ENCODE results near the gene CCDC9B. TPM values are rescaled to one million over a fixed set of nuclear protein-coding genes. Genes with fewer than 3 reads are reported as not detected.

The CCDC9B gene
- total and polyA plus RNA-seq, 8 donors, result 0.58 to 39.3 (median 11.3) TPM

GRCh38 chr15:40283615-40284300, 57.0 kb downstream of the CCDC9B start:
- H3K9me3 ChIP-seq, result no peaks in the 10 kb centered on the region
- no peak overlapping the region for H3K27ac ChIP-seq
- H3K4me1 ChIP-seq, result peaks cover 29 to 60% (median 41%) of the 10 kb centered on the region in 4 donors
- WGBS, 5 donors, result 25 to 41% (median 29%) methylated on average over 26 to 33 of the region's 33 CpGs
- intact Hi-C loops (cut with DNase I; ENCODE audit: low total_unique reads), result loop anchor here (5.0 kb wide), 1 partner anchor 139 kb away; no protein-coding TSS in a partner anchor
- peak in 1 of 2 donors; percentile 46 for DNase-seq
- peaks cover 0 to 19% (median 0%) of the 10 kb centered on the region in 4 donors for H3K36me3 ChIP-seq
- H3K4me3 ChIP-seq, result peak overlapping the region in 3 of 4 donors; percentile 49 to 71 (median 53)
- H3K27me3 ChIP-seq, result peaks cover 18 to 66% (median 52%) of the 10 kb centered on the region in 3 donors
- TF ChIP-seq EP300 (IDR thresholded peaks at IDR 0.05) (no peak), POLR2A (IDR thresholded peaks at IDR 0.05) (no peak), POLR2AphosphoS5 (IDR thresholded peaks at IDR 0.05) (no peak)
- TF ChIP-seq, protein P1, sequence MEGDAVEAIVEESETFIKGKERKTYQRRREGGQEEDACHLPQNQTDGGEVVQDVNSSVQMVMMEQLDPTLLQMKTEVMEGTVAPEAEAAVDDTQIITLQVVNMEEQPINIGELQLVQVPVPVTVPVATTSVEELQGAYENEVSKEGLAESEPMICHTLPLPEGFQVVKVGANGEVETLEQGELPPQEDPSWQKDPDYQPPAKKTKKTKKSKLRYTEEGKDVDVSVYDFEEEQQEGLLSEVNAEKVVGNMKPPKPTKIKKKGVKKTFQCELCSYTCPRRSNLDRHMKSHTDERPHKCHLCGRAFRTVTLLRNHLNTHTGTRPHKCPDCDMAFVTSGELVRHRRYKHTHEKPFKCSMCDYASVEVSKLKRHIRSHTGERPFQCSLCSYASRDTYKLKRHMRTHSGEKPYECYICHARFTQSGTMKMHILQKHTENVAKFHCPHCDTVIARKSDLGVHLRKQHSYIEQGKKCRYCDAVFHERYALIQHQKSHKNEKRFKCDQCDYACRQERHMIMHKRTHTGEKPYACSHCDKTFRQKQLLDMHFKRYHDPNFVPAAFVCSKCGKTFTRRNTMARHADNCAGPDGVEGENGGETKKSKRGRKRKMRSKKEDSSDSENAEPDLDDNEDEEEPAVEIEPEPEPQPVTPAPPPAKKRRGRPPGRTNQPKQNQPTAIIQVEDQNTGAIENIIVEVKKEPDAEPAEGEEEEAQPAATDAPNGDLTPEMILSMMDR (IDR thresholded peaks at IDR 0.05), result no peak

DNA sequence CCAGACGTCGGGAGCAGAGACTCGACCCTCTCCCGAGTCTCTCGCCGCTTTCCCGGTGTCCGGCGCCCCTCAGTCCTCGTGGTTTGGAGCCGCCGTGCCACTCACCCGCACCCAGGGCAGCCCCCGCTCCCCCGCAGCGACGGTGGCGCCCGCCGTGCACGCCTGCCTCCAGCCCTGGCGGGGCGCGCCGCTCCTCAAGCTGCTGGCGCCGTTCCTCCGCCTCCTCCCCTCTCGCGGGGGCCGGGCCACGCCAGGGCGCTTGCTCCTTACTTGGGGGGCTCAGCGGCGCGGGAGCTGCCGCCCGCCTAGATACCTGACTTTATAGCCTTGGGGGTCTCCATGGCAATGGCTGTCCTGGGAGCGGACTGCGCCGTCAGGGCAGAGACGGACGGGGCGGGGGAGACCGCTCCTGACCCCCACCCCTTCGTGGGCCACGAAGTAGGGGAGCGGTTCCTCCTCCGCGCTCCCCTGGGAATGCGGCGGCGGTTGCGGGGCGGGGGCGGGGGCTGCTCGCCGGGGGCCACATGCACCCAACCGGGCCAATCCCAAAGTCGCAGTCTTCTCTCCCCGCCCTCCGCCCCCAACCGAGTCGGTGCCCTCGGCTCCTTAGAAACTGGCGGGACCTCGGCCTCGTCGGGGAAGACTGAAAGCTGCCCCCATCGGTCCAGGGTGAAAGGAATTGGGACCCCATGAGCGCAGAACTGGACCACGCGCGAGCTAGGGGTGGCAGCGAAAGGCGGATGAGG, 57.7 kb downstream of the CCDC9B start, which contains the start of gene ANKRD63:
TSS of gene ANKRD63 (minus strand) at position 196 of the 746 bp plus-strand sequence. CDS start 478 bp downstream, outside the sequence.
- H3K27me3 ChIP-seq, result peaks cover 18 to 71% (median 53%) of the 10 kb centered on the region in 3 donors
- H3K4me3 ChIP-seq, result peak within 1 kb of the TSS; percentile 44 to 71 (median 51)

DNA sequence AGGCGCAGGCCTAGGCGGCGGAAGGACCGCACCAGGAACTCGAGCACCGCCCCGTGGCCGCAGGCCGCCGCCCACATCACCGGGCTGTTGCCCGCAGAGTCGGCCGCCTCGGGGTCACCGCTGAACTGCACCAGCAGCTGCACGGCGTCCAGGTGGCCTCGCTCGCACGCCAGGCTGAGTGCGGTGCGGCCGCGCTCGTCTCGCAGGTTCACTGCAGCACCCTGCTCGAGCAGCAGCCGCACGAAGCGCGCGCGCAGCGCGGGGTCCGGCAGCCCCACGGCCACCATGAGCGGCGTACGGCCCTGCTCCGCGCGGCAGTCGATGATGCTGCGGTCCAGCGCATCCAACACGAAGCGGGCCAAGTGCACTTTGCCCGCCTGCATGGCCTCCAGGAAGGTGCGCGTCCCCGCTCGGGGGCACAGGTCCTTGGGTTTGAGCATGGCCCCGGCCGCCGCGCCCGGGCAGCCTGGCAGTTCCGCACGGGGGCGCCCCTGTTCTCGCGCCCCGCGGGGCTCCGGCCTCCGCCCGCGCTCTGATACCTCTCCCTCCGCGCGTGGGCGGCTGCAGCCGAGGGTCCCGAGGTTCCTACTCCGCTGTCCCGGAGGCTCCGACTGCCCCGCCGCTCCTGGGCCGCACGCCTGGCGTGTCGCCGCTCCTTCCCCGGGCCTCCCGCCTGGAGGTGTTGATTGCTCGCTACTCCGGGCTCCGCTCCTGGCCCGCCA, 58.4 kb downstream of the CCDC9B start:
- intact Hi-C loops (cut with DNase I; ENCODE audit: low total_unique reads), result loop anchor here (5.0 kb wide), 1 partner anchor 140 kb away; no protein-coding TSS in a partner anchor
- no peak for TF ChIP-seq POLR2AphosphoS5 (IDR thresholded peaks at IDR 0.05)
- TF ChIP-seq, protein P1 (IDR thresholded peaks at IDR 0.05), result peak in 3 of 7 experiments; percentile 9 to 25 (median 21)
- H3K27me3 ChIP-seq, result peaks cover 18 to 76% (median 53%) of the 10 kb centered on the region in 3 donors

More for the DNA sequence above, 57.7 kb downstream of the CCDC9B start, which contains the start of gene ANKRD63:
- intact Hi-C loops (cut with DNase I; ENCODE audit: low total_unique reads), result loop anchor here (5.0 kb wide), 1 partner anchor 139 kb away; no protein-coding TSS in a partner anchor
- DNase-seq, result peak in 1 of 2 donors; percentile 70
- TF ChIP-seq POLR2AphosphoS5 (IDR thresholded peaks at IDR 0.05) (no peak), POLR2A (IDR thresholded peaks at IDR 0.05) (no peak), EP300 (IDR thresholded peaks at IDR 0.05) (no peak)
- TF ChIP-seq, protein P1 (IDR thresholded peaks at IDR 0.05), result no peak
- WGBS, 5 donors, result 1 to 15% (median 2%) methylated on average over 12 to 76 of the region's 76 CpGs
- Histone ChIP-seq H3K27ac (peak within 1 kb of the TSS in 1 of 5 donors; percentile 18), H3K36me3 (peaks cover 0 to 14% (median 0%) of the 10 kb centered on the region in 4 donors), H3K9me3 (no peaks in the 10 kb centered on the region), H3K4me1 (peaks cover 29 to 60% (median 41%) of the 10 kb centered on the region in 4 donors)

More for the DNA sequence above, 58.4 kb downstream of the CCDC9B start:
- Histone ChIP-seq H3K9me3 (no peaks in the 10 kb centered on the region), H3K36me3 (peaks cover 0 to 6% (median 0%) of the 10 kb centered on the region in 4 donors), H3K4me3 (peak overlapping the region; percentile 44 to 71 (median 51)), H3K4me1 (peaks cover 29 to 60% (median 41%) of the 10 kb centered on the region in 4 donors), H3K27ac (peak overlapping the region in 1 of 5 donors; percentile 18)
- DNase-seq, result peak; percentile 56 to 77
- WGBS, 5 donors, result 0 to 2% (median 1%) methylated on average over 12 to 92 of the region's 92 CpGs

All from stomach (tissue), 9 donors.